Esophagus muscularis mucosa (tissue), 4 donors: ENCODE measurements around the gene CATSPERD.

Source experiments
- EP300 ChIP-seq: sonication (generic); formaldehyde crosslinking; IDR thresholded peaks from one replicate; pipeline ENCODE4 v1.6.1; 2017; ENCODE audit warnings: antibody characterized with exemption
- POLR2A ChIP-seq: fragments of 450-650 bp; IDR thresholded peaks from one replicate; pipeline ENCODE4 v1.6.1; 2017; ENCODE audit warnings: antibody characterized with exemption, moderate library complexity, mild to moderate bottlenecking, low read depth
- POLR2AphosphoS5 ChIP-seq, 2 donors: sonication (generic); formaldehyde crosslinking; IDR thresholded peaks; one replicate each; pipeline ENCODE4 v1.6.1; 2017; ENCODE audit warnings: antibody characterized with exemption in 2 of 2
- TF ChIP-seq, protein P1 (sequence below), 3 experiments: fragments of 200-600 bp in 2 of 3; fragments of 450-650 bp in 1 of 3; sonication (generic) in 2 of 3; IDR thresholded peaks; one replicate each; pipeline ENCODE4 v1.5.1; 2017 to 2019; ENCODE audit warnings: antibody characterized with exemption in 3 of 3, mild to moderate bottlenecking in 2 of 3, moderate library complexity in 1 of 3

DNA sequence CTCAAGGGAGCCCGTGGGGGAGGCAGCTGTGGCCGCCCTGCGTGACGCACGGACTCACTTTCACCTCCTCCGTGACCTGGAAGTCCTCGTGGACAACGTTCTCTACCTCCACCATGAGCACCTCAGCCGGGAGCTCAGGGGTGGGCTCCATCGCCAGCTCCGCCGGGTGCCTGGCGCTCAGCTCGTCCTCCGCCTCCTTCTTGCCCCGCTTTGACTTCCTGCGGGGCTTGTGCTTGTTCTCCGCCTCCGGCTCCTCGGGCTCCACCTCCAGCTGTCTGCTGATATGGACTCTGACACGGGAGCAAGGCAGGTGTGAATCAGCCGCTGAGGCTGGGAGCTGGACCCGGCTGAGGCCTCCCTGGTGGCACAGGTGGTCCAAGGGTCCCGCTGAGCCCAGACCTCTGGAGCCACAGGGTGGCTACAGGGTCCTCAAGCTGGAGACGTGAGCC lies 8.7 kb upstream of the CATSPERD start:
- TF ChIP-seq, protein P1, sequence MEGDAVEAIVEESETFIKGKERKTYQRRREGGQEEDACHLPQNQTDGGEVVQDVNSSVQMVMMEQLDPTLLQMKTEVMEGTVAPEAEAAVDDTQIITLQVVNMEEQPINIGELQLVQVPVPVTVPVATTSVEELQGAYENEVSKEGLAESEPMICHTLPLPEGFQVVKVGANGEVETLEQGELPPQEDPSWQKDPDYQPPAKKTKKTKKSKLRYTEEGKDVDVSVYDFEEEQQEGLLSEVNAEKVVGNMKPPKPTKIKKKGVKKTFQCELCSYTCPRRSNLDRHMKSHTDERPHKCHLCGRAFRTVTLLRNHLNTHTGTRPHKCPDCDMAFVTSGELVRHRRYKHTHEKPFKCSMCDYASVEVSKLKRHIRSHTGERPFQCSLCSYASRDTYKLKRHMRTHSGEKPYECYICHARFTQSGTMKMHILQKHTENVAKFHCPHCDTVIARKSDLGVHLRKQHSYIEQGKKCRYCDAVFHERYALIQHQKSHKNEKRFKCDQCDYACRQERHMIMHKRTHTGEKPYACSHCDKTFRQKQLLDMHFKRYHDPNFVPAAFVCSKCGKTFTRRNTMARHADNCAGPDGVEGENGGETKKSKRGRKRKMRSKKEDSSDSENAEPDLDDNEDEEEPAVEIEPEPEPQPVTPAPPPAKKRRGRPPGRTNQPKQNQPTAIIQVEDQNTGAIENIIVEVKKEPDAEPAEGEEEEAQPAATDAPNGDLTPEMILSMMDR (IDR thresholded peaks at IDR 0.05): no peak
- TF ChIP-seq POLR2A: no peak
- no peak for TF ChIP-seq POLR2AphosphoS5 (IDR thresholded peaks at IDR 0.05)
- no peak for TF ChIP-seq EP300
